Measurements from ENCODE around the gene PSMB3. TPM values are rescaled to one million over a fixed set of nuclear protein-coding genes. Genes with fewer than 3 reads are reported as not detected.

Gene PSMB3
- 426 TPM for polyA plus RNA-seq

DNA sequence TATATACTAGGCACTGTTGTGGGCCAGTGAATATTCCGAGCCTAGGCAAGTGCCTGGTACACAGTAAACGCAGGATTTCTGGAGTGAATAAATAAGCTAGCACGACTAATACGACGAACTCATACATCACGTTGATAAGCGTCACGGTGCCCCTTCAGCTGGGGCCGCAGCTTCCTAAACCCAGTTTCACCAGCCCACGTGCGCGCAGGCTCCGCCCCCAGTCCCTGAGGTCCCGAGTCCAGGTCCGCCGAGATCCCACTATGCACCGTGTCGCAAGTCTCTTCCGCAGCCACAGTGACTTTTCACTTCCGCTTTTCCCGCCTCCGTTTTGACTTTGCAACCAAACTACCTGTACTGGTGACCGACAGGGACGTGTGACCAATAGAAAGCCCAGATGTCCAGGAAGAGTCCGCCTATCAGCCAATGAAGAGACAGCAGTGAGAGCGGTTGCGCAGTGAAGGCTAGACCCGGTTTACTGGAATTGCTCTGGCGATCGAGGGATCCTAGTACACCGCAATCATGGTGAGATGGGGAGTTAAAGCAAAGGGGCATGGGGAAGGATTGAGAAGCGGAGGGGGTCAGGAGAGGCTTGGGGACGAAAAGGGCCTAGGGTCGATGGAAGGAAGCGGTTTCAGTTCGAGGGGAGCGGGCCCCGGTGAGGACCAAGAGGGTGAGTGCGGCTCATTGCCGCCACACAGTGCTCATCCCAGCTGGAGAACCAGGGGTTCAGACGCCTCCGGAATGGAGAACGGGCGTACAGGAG is at the start of gene PSMB3:
PSMB3 (plus strand) TSS at position 434 of the 763 bp plus-strand sequence; CDS start at position 520, 86 bp downstream.
- Mint-ChIP-seq H3K9me3 (peaks cover 0 to 3% (median 0%) of the 10 kb centered on the region in 3 donors), H3K27ac (peak within 1 kb of the TSS; percentile 91 to 100 (median 95)), H3K27me3 (peaks cover 29% of the 10 kb centered on the region), H3K4me1 (peaks cover 22 to 35% (median 24%) of the 10 kb centered on the region in 3 donors), H3K36me3 (peaks cover 1% of the 10 kb centered on the region), H3K4me3 (peak within 1 kb of the TSS; percentile 81 to 100 (median 98))

DNA sequence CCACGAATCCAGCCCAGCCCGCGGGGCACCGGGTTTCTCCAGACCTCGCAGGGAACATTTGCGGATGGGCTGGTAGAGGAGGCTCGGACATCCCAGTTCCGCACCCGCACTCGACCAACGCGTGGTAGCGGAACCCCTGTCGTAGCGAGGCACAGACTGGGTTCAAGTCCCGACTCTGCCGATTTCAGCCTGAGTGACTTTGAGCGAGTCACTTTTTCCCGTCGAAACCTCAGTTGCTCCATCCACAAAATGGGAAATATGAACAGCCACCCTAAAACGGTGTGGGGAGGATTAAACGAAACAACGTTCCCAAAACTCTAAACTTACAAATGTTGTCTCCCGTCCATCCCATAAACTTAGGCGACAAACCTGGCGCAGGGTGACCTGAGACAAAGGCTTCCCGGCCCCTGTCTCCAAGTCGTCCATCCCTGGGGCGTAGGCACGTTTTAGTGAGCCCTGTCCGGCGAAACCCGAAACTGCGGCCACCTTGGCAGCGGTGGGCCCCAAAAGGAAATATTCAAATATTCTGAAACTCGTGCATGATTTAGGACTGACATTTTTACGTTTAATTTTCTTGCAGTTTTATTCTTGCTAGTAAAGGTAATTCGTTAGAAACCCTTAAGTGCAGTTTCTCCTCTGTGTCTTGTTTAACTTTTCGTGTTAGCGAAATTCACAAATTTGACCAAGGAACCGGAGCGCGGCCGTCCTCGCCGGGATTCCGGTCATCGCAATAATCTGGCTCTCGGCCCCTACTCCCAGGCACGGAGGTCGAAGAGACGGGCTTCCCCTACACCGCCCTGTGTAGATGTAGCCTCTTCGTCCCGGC is 49.4 kb upstream of the PSMB3 start:
- Mint-ChIP-seq H3K27me3 (peaks cover 2% of the 10 kb centered on the region), H3K36me3 (no peaks in the 10 kb centered on the region), H3K9me3 (no peaks in the 10 kb centered on the region), H3K4me1 (peaks cover 20 to 30% (median 20%) of the 10 kb centered on the region in 3 donors), H3K4me3 (peak overlapping the region; percentile 76 to 98 (median 97)), H3K27ac (peak overlapping the region; percentile 82 to 97 (median 92))

DNA sequence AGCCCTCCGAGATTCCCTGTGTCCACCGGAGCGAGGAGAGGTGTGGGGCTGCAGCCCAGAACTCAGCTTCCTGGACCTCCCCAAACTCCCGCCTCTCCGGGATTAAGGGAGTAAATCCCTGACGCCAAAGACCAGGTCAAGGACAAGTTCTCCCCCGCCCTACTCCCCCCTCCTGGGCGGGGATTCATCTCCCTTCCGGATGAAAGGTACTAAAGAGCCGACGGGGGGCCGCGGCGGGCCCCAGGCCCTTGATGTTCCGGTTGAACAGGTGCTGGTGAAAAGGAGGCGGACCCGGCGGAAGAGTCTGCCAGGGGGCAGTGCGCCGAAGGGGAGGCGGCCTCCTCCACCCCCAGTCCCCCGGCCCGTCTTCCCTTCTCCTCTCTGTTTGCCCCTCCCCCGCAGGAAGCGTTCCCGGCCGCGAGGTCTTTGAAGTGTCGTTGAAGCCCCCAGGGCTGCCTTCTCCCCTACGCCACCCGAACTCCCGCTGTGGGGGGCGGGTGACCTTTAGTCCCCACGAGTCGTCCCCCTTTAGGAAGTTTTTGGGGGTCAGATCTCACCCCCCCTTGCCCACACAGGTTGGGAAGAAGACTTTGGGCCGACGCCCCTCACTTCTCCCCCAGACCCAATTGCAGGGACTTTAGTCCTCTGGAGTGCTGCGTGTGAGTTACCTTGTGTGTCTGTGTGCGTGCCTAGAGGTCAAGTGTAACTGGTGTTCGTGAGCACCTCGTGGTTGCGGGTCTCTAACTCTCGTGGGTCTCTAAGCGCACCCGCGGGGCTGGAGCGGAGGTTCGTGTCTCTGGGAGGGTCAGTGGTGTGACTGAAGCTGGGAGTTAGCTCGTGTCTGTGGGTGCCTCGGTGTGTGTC is 48.6 kb upstream of the PSMB3 start:
- peaks cover 20 to 31% (median 20%) of the 10 kb centered on the region in 3 donors for H3K4me1 Mint-ChIP-seq
- no peaks in the 10 kb centered on the region for H3K9me3 Mint-ChIP-seq
- no peaks in the 10 kb centered on the region for H3K36me3 Mint-ChIP-seq
- peaks cover 2% of the 10 kb centered on the region for H3K27me3 Mint-ChIP-seq
- H3K4me3 Mint-ChIP-seq = peak overlapping the region; percentile 76 to 98 (median 97)
- peak overlapping the region; percentile 82 to 97 (median 92) for H3K27ac Mint-ChIP-seq

DNA sequence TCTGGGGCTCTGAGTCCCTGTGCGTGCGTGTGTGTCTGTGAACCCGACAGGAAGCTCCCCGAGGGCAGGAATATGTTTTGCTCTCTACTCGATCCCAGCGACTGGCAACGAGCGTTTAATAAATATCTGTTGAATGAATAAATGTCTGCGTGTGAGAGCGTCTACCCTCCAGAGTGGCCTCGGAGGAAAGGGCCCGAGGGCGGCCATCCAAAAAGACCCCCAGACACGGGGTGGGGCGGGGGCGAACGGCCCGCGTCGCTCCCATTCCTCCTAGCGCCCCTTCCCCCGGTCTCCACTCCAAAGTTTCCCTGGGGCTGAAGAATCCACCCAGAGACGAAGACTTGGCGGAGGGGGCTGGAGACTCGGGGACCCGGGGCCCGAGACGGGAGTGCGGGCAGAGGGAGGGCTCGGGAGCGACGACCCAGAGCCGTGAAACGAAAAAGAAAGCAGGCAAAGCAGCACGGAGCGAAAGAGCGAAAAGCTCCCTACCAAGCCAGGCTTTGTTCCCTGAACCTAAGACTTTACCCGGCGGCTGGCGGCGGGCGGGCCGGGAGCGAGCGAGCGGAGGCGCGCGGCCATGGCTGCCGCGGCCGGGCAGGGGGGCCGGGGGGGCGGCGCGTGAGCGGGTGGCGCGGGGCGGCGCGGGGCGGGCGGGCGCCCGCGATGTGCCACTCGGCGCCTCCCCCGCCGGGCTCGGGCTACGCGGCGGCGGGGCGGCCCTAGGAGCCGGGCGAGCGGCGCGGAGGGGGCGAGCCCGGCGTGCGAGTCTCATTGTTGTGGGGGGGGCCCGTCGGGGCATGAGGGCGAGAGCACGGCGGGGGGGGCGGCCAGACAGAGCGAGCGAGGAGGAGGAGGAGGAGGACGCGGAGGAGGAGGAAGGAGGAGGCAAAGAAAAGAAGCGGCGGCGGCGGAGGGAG is 47.7 kb upstream of the PSMB3 start, which contains the start of gene MLLT6:
MLLT6 (plus strand) TSS at position 668 of the 917 bp plus-strand sequence. CDS start 360 bp downstream, outside the sequence.
- Mint-ChIP-seq H3K4me1 (peaks cover 20 to 36% (median 22%) of the 10 kb centered on the region in 3 donors), H3K36me3 (no peaks in the 10 kb centered on the region), H3K27me3 (peaks cover 2% of the 10 kb centered on the region), H3K4me3 (peak within 1 kb of the TSS; percentile 76 to 98 (median 97)), H3K27ac (peak within 1 kb of the TSS; percentile 94 to 97 (median 96)), H3K9me3 (no peaks in the 10 kb centered on the region)

DNA sequence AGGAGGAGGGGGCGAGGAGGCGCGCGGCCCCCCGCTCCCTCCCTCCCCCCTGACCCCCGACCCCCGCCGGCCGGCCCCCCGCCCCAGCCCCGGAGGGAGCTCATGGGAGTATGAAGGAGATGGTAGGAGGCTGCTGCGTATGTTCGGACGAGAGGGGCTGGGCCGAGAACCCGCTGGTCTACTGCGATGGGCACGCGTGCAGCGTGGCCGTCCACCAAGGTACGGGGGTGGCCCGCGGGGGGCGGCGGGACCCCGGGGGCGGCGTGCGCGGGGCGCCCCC is 47.1 kb upstream of the PSMB3 start:
- H3K27me3 Mint-ChIP-seq = peaks cover 2% of the 10 kb centered on the region
- no peaks in the 10 kb centered on the region for H3K9me3 Mint-ChIP-seq
- H3K4me3 Mint-ChIP-seq = peak overlapping the region; percentile 52 to 95 (median 84)
- H3K4me1 Mint-ChIP-seq = peaks cover 20 to 38% (median 22%) of the 10 kb centered on the region in 3 donors
- H3K27ac Mint-ChIP-seq = peak overlapping the region in 1 of 3 donors; percentile 92
- no peaks in the 10 kb centered on the region for H3K36me3 Mint-ChIP-seq

DNA sequence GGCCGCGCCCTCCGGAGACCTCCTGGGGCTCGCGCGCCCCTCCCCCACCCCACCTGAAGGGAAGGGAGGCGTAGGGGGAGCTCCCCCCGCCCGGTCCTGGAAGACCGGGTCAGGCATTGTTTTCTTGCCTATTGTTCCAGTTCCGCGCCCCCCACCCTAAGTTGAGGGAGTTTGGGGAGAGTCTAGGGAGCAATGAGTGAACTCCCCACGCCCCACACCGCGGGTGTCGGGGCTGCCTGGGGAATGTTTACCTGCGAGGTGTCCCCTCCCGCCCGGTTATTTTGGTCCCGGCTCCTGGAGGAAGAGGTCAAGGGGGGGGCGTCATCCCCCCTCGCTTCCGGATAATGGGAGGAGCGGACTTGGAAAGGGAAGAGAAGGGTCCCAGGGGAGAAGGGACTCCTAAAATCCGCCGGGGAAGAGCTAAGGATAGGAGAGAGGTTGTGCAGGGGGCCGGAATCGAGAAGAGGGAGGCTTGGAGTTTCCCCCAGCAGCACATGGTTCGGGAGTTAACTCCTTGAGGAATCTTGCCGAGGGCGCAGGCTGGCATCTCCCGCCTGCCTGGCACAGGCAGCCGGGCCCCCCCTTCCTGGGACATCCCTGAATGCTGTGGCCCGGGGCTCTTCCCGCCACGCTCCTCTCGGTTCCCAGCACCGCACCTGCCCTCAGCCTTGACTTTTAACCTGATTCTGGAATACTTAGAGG is 46.6 kb upstream of the PSMB3 start:
- Mint-ChIP-seq H3K27me3 (peaks cover 2% of the 10 kb centered on the region), H3K27ac (peak overlapping the region; percentile 89 to 96 (median 94)), H3K4me3 (peak overlapping the region; percentile 76 to 97 (median 94)), H3K4me1 (peaks cover 20 to 36% (median 22%) of the 10 kb centered on the region in 3 donors), H3K9me3 (no peaks in the 10 kb centered on the region), H3K36me3 (no peaks in the 10 kb centered on the region)

DNA sequence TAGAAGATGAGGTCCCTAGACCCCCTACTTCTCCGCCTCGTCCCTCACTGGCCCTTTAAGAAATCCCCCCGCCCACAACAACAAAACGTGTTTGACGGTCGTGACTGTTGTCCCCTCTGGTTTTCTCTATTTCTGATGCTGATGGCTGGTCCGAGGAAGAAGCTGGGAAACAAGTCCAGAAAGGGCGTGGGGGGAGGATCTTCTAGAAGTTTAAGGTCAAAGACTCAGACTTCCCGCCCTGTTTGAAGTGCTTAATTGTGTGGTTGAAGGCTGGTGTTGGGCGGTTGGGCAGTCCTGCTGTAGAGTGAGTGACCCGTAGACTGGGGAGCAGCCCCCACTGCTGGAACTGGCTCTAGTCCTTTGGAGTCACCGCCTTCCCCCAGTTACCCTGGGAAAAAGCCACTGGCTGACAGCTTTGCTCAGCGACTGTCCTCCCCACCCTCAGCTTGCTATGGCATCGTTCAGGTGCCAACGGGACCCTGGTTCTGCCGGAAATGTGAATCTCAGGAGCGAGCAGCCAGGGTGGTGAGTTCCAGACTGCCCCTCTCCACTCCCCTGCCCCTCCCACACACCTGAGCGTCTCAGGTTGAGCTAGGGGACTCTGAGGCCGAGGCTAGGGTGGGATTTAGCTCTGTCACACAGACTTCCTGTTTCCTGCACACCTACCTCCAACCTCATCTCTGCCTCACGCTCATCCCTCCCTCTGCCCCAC is 45.9 kb upstream of the PSMB3 start:
- H3K36me3 Mint-ChIP-seq = no peaks in the 10 kb centered on the region
- peak overlapping the region; percentile 76 to 97 (median 94) for H3K4me3 Mint-ChIP-seq
- peaks cover 15 to 30% (median 19%) of the 10 kb centered on the region in 3 donors for H3K4me1 Mint-ChIP-seq
- no peaks in the 10 kb centered on the region for H3K9me3 Mint-ChIP-seq
- H3K27ac Mint-ChIP-seq = peak overlapping the region; percentile 89 to 96 (median 94)
- no peaks in the 10 kb centered on the region for H3K27me3 Mint-ChIP-seq

DNA sequence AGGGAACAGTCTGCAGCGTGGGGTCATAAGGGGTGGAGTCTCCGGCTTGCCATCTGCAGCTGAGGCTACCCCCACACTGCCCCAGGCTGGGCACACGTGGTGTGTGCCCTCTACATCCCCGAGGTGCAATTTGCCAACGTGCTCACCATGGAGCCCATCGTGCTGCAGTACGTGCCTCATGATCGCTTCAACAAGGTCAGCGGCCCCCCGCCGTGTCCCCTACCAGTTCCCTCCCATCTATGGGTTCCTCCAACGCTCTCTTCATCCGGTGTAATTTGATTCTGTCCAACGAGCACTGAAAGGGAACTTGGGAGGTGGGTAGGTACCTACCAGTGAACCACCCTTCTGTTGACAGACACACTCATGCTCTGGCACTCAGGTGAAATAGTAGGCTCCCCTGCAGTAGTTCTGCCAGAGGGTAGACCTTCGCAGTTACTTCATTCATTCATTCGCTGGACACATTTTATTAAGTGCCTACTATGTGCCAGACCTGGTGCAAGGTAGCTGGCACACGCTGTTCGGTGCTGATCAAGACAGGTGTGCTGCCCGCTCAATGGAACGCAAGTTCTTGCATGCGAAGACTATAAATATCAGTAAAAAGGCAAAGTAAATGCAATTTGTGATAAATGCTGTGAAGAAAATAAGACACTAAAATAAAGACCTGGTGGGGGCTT is 44.7 kb upstream of the PSMB3 start:
- peak overlapping the region; percentile 42 to 71 (median 64) for H3K4me3 Mint-ChIP-seq
- no peaks in the 10 kb centered on the region for H3K9me3 Mint-ChIP-seq
- H3K27me3 Mint-ChIP-seq = no peaks in the 10 kb centered on the region
- no peaks in the 10 kb centered on the region for H3K36me3 Mint-ChIP-seq
- peaks cover 15 to 29% (median 19%) of the 10 kb centered on the region in 3 donors for H3K4me1 Mint-ChIP-seq
- H3K27ac Mint-ChIP-seq = peak overlapping the region in 2 of 3 donors; percentile 90 to 96

DNA sequence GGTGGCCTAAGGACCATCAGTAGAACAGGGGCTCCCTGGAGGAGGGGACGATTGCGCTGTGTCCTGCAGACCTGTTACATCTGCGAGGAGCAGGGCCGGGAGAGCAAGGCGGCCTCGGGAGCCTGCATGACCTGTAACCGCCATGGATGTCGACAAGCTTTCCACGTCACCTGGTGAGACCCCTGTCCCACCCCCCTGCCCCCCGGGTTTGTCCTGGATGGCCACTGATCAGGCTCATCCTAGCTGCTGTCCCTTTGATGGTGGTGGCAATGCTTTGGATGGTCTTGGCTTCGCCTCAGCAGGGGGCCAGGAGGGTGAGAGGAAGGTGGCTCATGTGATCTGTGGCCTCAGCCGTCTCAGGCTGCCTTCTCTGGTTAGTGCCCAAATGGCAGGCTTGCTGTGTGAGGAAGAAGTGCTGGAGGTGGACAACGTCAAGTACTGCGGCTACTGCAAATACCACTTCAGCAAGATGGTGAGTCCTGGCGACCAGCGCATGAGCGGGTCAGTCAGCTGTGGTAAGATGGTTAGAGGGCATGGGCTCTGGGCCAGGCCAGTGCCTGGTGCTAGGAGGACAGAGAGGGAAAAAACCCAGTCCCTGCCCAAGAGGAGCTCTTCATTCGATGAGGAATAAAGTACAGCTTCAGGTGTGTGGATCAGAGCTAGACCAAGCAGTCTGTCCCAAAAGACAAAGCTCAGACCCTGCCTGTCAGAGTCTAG is 43.3 kb upstream of the PSMB3 start:
- no peaks in the 10 kb centered on the region for H3K36me3 Mint-ChIP-seq
- peaks cover 8 to 29% (median 18%) of the 10 kb centered on the region in 3 donors for H3K4me1 Mint-ChIP-seq
- no peaks in the 10 kb centered on the region for H3K27me3 Mint-ChIP-seq
- H3K27ac Mint-ChIP-seq = peak overlapping the region in 2 of 3 donors; percentile 19 to 32
- H3K9me3 Mint-ChIP-seq = no peaks in the 10 kb centered on the region
- peak overlapping the region in 1 of 4 donors; percentile 39 for H3K4me3 Mint-ChIP-seq

DNA sequence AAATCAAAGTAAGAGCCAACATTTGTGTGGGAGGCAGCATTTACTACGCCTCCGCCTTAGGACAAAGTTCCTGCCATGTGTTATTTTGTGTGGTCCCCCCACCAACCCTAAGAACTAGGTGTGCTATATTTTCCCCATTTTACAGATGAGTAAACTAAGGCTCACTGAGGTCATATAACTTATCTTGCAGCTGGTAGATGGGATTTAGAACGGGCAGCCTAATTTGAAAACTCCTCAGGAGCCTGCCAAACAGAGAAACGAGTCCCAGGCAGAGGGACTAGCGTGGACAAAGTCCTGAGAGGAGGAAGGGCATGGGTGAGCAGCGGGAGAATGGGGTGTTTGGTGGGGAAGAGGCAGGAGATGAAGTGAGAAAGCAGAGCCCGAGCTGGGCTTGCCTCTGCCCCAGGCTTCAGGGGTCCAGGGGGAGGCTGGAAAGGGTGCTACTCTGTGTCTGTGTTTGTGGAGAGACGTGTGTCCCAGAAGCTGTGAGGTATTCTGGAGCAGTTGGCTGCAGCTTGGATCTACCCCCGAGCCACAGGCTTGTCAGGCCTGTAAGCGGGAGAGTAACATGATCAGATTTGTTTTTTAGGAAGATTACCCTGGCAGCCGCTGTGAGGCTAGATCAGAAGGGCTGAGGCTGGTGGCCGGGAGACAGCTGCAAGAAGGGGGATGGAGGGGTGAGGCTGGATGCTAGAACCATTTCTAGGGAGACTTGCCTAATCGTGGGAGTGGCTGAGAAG is 42.5 kb upstream of the PSMB3 start:
- Mint-ChIP-seq H3K4me1 (peaks cover 8 to 31% (median 21%) of the 10 kb centered on the region in 3 donors), H3K36me3 (peaks cover 2% of the 10 kb centered on the region), H3K4me3 (peak overlapping the region in 1 of 4 donors; percentile 39), H3K27me3 (no peaks in the 10 kb centered on the region), H3K27ac (peak overlapping the region in 2 of 3 donors; percentile 32 to 70), H3K9me3 (no peaks in the 10 kb centered on the region)

DNA sequence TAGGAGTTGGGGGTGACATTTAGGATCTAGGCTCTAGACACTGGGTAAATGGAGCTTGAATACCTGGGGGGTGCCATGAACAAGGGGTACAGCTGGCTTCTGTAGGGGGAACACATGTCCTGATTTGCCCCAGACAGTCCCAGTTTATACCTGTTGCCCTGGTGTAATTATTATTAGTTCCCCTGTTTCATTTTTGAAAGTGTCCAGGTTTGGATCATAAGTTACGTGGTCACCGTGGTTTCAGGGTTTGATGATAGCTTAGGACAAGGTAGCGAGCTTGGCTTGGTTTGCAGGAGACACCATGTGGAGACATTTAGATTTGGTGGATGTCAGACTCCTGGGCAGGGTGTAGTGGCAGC is 42.0 kb upstream of the PSMB3 start:
- Mint-ChIP-seq H3K4me3 (peak overlapping the region in 1 of 4 donors; percentile 12), H3K36me3 (peaks cover 2% of the 10 kb centered on the region)

More for the DNA sequence above, 42.0 kb upstream of the PSMB3 start:
- Mint-ChIP-seq H3K4me1 (peaks cover 8 to 31% (median 23%) of the 10 kb centered on the region in 3 donors), H3K27me3 (no peaks in the 10 kb centered on the region), H3K9me3 (no peaks in the 10 kb centered on the region), H3K27ac (peak overlapping the region in 1 of 3 donors; percentile 70)
